Endothelial cell of umbilical vein (primary cell): Measurements from ENCODE around the gene KCNK1. TPM values are rescaled to one million over a fixed set of nuclear protein-coding genes. Genes with fewer than 3 reads are reported as not detected.

Experiments
- BruUV-seq: library from RNA; stranded (reverse); fragments of 400-500 nt; replicated peaks from 2 replicates; lab custom pipeline; 2021; lab: Mats Ljungman, UMichigan
- CTCF ChIA-PET: fragments of 300-600, 350-600 bp; sonication (Branson Sonifier 250); formaldehyde crosslinking; loops from one replicate; lab custom pipeline; 2021; ENCODE audit warnings: antibody characterized with exemption, inconsistent platforms; lab: Charles Lee
- POLR2A ChIA-PET: fragments of 300-600, 350-600 bp; sonication (Branson Sonifier 250); formaldehyde crosslinking; loops from one replicate; lab custom pipeline; 2021; ENCODE audit warnings: antibody characterized with exemption, inconsistent platforms; lab: Charles Lee
- DNase-seq: peaks from one replicate; pipeline ENCODE4 v3.0.0-alpha.2; 2011; ENCODE audit warnings: low read depth, low spot score
- FAIRE-seq: peaks from 2 replicates; lab custom pipeline; 2011; peaks lifted over from hg19 to GRCh38; lab: Jason Lieb, UNC
- H2AFZ ChIP-seq: 2 replicates; pipeline ENCODE4 v1.6.0; 2012; ENCODE audit warnings: low read depth, low read length, control low read depth, inconsistent platforms
- H3K27ac ChIP-seq: 2 replicates; pipeline ENCODE4 v1.5.1; 2011; ENCODE audit warnings: low read depth, mild to moderate bottlenecking, control low read depth, low read length, moderate library complexity; ENCODE audit not compliant: insufficient read depth
- H3K27me3 ChIP-seq, 2 experiments: 2 replicates each; pipeline versions ENCODE4 v1.6.0 to v1.6.1; 2011; ENCODE audit warnings: low read length in 2 of 2, mixed read lengths in 1 of 2; ENCODE audit not compliant: control insufficient read depth in 2 of 2, insufficient read depth in 2 of 2
- H3K36me3 ChIP-seq, 2 experiments: 2 replicates in 1 of 2; 3 replicates in 1 of 2; pipeline ENCODE4 v1.5.1; 2011; ENCODE audit warnings: low read length in 2 of 2, mild to moderate bottlenecking in 1 of 2, moderate library complexity in 1 of 2; ENCODE audit not compliant: control insufficient read depth in 2 of 2, insufficient read depth in 2 of 2; ENCODE audit errors: extremely low read depth in 1 of 2
- H3K4me1 ChIP-seq: 3 replicates; pipeline ENCODE4 v1.5.1; 2011; ENCODE audit warnings: mild to moderate bottlenecking, low read length; ENCODE audit not compliant: control insufficient read depth, insufficient read depth; ENCODE audit errors: extremely low read depth
- H3K4me2 ChIP-seq: 2 replicates; pipeline ENCODE4 v1.6.1; 2011; ENCODE audit warnings: low read length, control low read depth, mixed read lengths; ENCODE audit not compliant: insufficient read depth
- H3K4me3 ChIP-seq, 3 experiments: fragments of 200-600 bp in 1 of 3; sonication (generic), shearing (Covaris generic) in 1 of 3; replicated peaks in 1 of 3; 2 replicates each; pipeline ENCODE4 v1.5.1; 2011 to 2016; ENCODE audit warnings: control low read depth in 3 of 3, low read length in 3 of 3, mild to moderate bottlenecking in 2 of 3, inconsistent platforms in 1 of 3, low read depth in 1 of 3, moderate library complexity in 1 of 3; ENCODE audit not compliant: insufficient read depth in 1 of 3
- H3K79me2 ChIP-seq: 2 replicates; pipeline ENCODE4 v1.6.0; 2012; ENCODE audit warnings: low read length, inconsistent platforms; ENCODE audit not compliant: control insufficient read depth, insufficient read depth
- H3K9ac ChIP-seq: replicated peaks from 2 replicates; pipeline ENCODE3; 2011; ENCODE audit warnings: low read length, control low read depth; ENCODE audit not compliant: insufficient read depth; ENCODE audit errors: extremely low read depth
- H3K9me1 ChIP-seq: replicated peaks from 3 replicates; pipeline ENCODE4 v1.6.0; 2011; ENCODE audit warnings: mild to moderate bottlenecking, low read length; ENCODE audit not compliant: control insufficient read depth, insufficient read depth; ENCODE audit errors: extremely low read depth
- H3K9me3 ChIP-seq: replicated peaks from 2 replicates; pipeline ENCODE4 v1.5.1; 2012; ENCODE audit warnings: low read length, inconsistent platforms; ENCODE audit not compliant: control insufficient read depth, insufficient read depth
- H4K20me1 ChIP-seq: replicated peaks from 2 replicates; pipeline ENCODE3; 2011; ENCODE audit warnings: mild to moderate bottlenecking, low read length; ENCODE audit not compliant: control insufficient read depth, insufficient read depth; ENCODE audit errors: extremely low read depth
- CTCF ChIP-seq, 2 donors: IDR thresholded peaks; 1 replicate in 1 of 2; 2 replicates in 1 of 2; pipeline ENCODE4 v1.5.1; 2011; ENCODE audit warnings: low read length in 2 of 2, mild to moderate bottlenecking in 2 of 2, moderate library complexity in 2 of 2, control low read depth in 1 of 2, inconsistent platforms in 1 of 2, low read depth in 1 of 2; ENCODE audit not compliant: insufficient read depth in 1 of 2; ENCODE audit errors: extremely low read depth in 1 of 2
- EZH2 ChIP-seq: IDR thresholded peaks from 2 replicates; pipeline ENCODE4 v1.6.1; 2012; ENCODE audit warnings: borderline replicate concordance, low read depth, mild to moderate bottlenecking, moderate library complexity, low read length, inconsistent platforms; ENCODE audit not compliant: severe bottlenecking
- FOS ChIP-seq: IDR thresholded peaks from 2 replicates; pipeline ENCODE4 v1.6.1; 2011; ENCODE audit warnings: mild to moderate bottlenecking, low read length, moderate library complexity, borderline replicate concordance; ENCODE audit not compliant: insufficient read depth
- GATA2 ChIP-seq: IDR thresholded peaks from 2 replicates; pipeline ENCODE4 v1.7.0; 2011; ENCODE audit warnings: low read depth, mild to moderate bottlenecking, moderate library complexity, mixed read lengths, low read length; ENCODE audit not compliant: insufficient read length, insufficient read depth
- JUN ChIP-seq: IDR thresholded peaks from 2 replicates; pipeline ENCODE4 v1.6.1; 2011; ENCODE audit warnings: borderline replicate concordance, low read depth; ENCODE audit not compliant: insufficient read length, insufficient read depth
- MAX ChIP-seq: IDR thresholded peaks from 2 replicates; pipeline ENCODE4 v1.6.1; 2011; ENCODE audit not compliant: insufficient read depth, insufficient read length
- MYC ChIP-seq: IDR thresholded peaks from one replicate; pipeline ENCODE4 v1.6.1; 2011; ENCODE audit warnings: mild to moderate bottlenecking, low read depth, low read length
- POLR2A ChIP-seq: IDR thresholded peaks from 2 replicates; pipeline ENCODE4 v1.6.1; 2012; ENCODE audit warnings: low read depth, mild to moderate bottlenecking, control low read depth, low read length
- POLR2AphosphoS5 ChIP-seq: IDR thresholded peaks from 2 replicates; pipeline ENCODE4 v1.6.1; 2012; ENCODE audit warnings: low read depth, mild to moderate bottlenecking, control low read depth, low read length, moderate library complexity; ENCODE audit not compliant: insufficient read depth
- dilution Hi-C: fragments of 300-500 bp; cut with MboI; formaldehyde crosslinking; loops from one replicate; pipeline ENCODE4 v1.15.0; 2019; ENCODE audit warnings: low sequenced_read_pairs; ENCODE audit not compliant: extremely low pct_ligation_motif_present
- intact Hi-C: fragments of 100-400 bp; cut with micrococcal nuclease; formaldehyde crosslinking; loops from one replicate; pipeline ENCODE4 v1.10.0; 2022
- polyA plus RNA-seq, 4 experiments: library from polyadenylated mRNA; depleted of rRNA in 3 of 4; stranded (reverse) in 3 of 4; unstranded in 1 of 4; fragments of >200 nt; gene quantifications; 2 replicates each; pipeline versions ENCODE4 v1.2.1 to v1.2.3, GENCODE V29; 2011 to 2012; ENCODE audit warnings: missing spikeins in 1 of 4
- total RNA-seq: library from RNA; stranded (reverse); gene quantifications from 2 replicates; pipeline ENCODE4 v1.2.3, GENCODE V29; 2021

Gene KCNK1
- total and polyA plus RNA-seq, 2 donors (not counting 3 experiments of a cell fraction or from before 2014, with no cell fraction given): 0.83 to 2.8 TPM

DNA sequence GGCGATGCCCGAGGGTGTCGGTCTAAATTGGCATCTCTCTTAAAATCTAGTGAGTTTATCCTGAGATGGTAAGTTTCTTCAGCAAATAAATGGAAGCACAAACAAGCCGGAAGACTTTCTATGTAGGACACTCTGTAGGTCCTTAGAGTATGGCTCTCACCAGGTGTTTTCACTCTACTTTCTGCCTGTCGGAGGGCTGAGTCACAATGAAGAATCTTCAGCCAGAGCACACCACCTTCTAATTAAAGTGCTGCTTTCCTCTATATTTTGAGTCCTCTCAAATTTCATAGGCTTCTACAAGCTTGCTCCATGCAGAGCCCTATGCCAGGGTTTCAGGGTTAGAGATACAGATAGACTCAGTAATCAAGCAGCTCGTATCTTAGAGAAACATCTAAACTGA is 27.1 kb downstream of the KCNK1 start:
- Histone ChIP-seq H3K36me3 (no peaks in the 10 kb centered on the region), H3K27ac (no peak overlapping the region), H3K9me1 (no peaks in the 10 kb centered on the region), H3K4me3 (no peak overlapping the region), H3K27me3 (no peaks in the 10 kb centered on the region), H3K79me2 (no peaks in the 10 kb centered on the region), H2AFZ (no peak overlapping the region), H3K9me3 (no peaks in the 10 kb centered on the region), H3K4me2 (no peak overlapping the region), H3K9ac (no peak overlapping the region), H3K4me1 (no peaks in the 10 kb centered on the region), H4K20me1 (no peaks in the 10 kb centered on the region)
- no peak for TF ChIP-seq MAX
- TF ChIP-seq POLR2AphosphoS5: no peak
- no peak for TF ChIP-seq POLR2A
- no peak for TF ChIP-seq FOS
- no peak for TF ChIP-seq CTCF (IDR thresholded peaks at IDR 0.05; ENCODE audit: extremely low read depth in 1 of 2, insufficient read depth in 1 of 2, low read depth in 1 of 2, low read length in 2 of 2)
- no peak for TF ChIP-seq EZH2
- TF ChIP-seq JUN: no peak
- TF ChIP-seq GATA2: no peak
- no peak for TF ChIP-seq MYC
- DNase-seq: no peak
- POLR2A ChIA-PET: no interaction called here
- intact Hi-C loops: no loop called here
- CTCF ChIA-PET: no interaction called here
- no TSS peak for BruUV-seq
- dilution Hi-C loops: no loop called here
- no peak for FAIRE-seq
